COLO668 (cell line): ENCODE results near the gene SELENOH.

ENCODE experiments used
- DNase-seq: peaks from one replicate; lab custom pipeline; 2025; ENCODE audit not compliant: unreplicated experiment; lab: John Stamatoyannopoulos, UW

SELENOH gene

DNA sequence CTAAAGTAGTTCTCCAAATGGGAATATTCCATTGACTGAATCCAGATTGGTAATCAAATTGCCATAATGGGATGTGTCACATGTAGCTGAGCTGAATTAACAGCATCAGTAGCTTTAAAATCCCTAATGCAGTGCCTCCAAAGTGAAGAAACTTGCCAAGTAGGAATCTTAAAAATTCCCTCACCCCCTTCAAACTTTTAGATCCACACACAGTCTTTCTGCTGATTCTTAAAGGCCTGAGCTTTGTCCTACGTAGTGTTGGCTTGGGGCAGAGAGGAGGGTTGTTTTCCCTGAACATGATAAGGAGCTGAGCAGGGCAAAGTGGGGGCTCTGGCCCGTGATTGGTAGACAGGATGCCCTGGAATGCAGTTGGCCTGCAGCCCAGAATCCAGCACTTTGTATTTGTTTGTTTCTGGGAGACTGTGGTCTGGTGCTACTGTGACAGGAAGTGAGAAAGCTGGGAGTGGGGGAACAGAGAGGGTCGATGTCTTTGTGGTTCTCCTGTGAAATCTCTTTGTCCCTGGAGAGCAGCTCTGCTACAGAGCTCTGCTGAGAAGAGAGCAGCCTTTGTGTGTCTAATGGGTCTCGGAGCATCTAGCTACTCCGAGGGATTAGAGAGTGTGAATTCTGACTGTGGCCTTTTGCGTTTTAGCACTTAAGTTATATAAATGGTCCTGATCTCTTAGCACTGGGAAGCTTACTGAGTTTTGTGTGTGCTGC lies 37.2 kb downstream of the SELENOH start:
- DNase-seq, result peak; percentile 65

- no peak for DNase-seq
Measured at GRCh38 chr11:57779276-57779675, 38.0 kb downstream of the SELENOH start.

DNA sequence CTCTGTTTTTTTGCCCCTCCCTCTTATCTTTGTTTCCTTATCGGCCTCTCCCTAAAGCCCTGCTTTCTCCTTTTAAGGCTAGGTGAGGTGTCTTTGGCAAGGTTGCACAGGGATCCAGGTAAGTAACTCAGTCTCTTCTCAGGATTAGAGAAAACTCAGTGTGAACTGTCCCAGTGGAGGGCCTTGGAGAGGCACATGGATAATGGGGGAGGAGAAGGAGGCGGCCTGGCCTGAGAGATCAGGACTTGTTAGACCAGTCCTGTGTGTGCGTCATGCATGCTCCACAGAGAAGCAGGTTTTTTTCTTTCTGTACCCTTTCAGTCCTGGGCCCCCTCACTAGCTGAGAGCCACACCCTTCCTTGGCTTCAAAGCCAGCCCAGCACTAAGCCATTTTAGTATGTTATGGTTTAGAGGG lies 40.2 kb downstream of the SELENOH start:
- DNase-seq, result no peak

GRCh38 chr11:57785072-57785471 lies 43.8 kb downstream of the SELENOH start:
- no peak for DNase-seq

- DNase-seq, result no peak
Measured at GRCh38 chr11:57786436-57786835, 45.1 kb downstream of the SELENOH start.

DNA sequence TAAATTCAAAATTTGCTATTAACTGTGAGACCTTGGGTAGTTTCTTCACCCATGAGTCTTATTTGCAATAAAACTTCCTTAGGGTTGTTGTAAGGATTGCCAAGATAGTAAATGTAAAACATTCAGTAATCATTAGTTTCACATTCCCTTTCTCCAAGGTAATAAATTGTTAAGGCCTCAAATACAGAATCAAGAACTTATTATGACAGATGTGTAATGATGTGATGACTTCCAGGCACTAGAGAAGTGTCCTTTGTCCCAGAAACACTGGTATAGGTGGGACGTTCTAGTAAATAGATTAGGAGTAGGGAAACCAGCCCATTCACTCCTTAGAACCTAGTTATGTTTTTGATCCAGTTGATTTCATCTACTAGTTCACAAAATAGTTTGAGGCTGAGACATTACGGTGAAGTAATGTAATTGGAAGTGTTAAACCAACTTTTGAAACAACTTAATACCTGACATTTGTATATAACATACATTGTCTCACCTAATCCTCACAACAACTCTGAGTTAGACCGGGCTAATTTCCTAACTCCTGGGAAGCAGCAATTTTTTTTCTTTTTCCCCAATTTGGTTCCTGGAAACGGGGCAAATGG lies 45.8 kb downstream of the SELENOH start:
- DNase-seq, result no peak

GRCh38 chr11:57787920-57788702 lies 46.8 kb downstream of the SELENOH start:
- no peak for DNase-seq

DNA sequence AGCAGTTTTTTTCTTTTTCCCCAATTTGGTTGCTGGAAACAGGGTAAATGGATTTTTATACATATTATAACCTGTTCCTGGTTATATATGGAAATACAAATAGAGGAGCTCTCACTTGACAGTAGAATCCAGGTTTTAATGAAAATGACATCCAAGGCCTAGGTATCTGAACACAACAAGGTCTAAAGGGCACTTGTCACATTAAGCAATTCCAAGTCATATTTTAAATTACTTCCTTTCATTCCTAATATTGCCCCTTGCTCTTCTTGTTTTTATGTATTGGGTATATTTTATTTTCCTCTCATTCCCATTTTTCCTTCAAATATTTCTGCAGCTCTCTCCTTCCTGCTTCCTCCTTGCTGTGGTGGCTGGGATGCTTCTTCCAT lies 47.4 kb downstream of the SELENOH start:
- no peak for DNase-seq

- DNase-seq, result no peak
Measured at GRCh38 chr11:57791321-57792059, 50.2 kb downstream of the SELENOH start.

DNA sequence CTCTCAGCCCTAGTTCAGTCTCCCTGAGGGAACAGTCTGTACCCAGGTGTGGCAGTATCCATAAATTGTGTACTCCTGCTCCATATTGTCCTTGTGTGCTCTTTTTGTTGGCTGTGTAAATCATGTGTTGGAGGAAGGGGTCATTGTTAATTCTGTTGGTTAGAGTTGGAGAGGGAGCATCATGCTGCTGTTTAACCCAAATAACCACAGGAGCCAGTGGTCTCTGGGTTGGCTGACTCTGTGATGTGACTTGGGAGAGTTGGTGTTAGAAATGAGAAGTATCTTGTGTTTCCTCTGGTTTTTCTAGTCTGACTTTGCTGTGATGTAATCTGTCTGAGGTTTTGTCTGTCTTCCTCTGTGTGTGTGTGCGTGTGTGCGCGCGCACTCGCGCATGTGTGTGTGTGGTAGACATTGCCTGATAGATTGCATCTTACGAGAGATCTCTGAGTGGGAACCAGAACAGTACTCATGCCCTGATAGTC lies 50.8 kb downstream of the SELENOH start:
- no peak for DNase-seq

- DNase-seq, result no peak
Measured at GRCh38 chr11:57792870-57793269, 51.6 kb downstream of the SELENOH start.
